Prostate gland (tissue), 2 donors: Measurements from ENCODE around the gene SH3BP4.

Source experiments
- POLR2A ChIP-seq: fragments of 450-650 bp; IDR thresholded peaks from one replicate; pipeline ENCODE4 v1.6.1; 2016; ENCODE audit warnings: antibody characterized with exemption, mild to moderate bottlenecking
- POLR2AphosphoS5 ChIP-seq: sonication (generic); formaldehyde crosslinking; IDR thresholded peaks from one replicate; pipeline ENCODE4 v1.6.1; 2017; ENCODE audit warnings: antibody characterized with exemption
- TF ChIP-seq, protein P1 (sequence below), 4 experiments: fragments of 200-600 bp in 2 of 4; fragments of 450-650 bp in 2 of 4; sonication (generic) in 2 of 4; IDR thresholded peaks; 1 replicate in 3 of 4; 2 replicates in 1 of 4; pipeline ENCODE4 v1.5.1; 2016 to 2019; ENCODE audit warnings: antibody characterized with exemption in 4 of 4, mild to moderate bottlenecking in 2 of 4, moderate library complexity in 2 of 4

DNA sequence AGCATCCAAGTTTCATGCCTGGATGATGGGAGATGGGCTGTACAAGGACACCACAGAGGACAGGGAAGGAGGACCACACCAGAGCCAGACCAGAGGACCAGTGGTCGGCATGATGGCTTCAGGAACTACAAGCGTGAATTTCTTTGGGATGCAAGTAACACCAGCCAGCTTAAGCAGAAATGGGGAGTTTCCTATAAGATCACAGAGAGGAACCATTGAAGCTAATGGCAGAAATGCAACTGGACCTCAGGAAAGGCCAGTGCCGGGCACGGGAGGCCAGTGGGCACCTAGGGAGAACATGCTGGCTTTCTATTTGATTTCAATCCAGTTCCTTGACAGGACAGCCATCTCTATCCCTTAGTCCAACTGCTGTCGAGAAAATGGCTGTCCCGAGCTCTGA is 145.4 kb downstream of the SH3BP4 start:
- TF ChIP-seq, protein P1, sequence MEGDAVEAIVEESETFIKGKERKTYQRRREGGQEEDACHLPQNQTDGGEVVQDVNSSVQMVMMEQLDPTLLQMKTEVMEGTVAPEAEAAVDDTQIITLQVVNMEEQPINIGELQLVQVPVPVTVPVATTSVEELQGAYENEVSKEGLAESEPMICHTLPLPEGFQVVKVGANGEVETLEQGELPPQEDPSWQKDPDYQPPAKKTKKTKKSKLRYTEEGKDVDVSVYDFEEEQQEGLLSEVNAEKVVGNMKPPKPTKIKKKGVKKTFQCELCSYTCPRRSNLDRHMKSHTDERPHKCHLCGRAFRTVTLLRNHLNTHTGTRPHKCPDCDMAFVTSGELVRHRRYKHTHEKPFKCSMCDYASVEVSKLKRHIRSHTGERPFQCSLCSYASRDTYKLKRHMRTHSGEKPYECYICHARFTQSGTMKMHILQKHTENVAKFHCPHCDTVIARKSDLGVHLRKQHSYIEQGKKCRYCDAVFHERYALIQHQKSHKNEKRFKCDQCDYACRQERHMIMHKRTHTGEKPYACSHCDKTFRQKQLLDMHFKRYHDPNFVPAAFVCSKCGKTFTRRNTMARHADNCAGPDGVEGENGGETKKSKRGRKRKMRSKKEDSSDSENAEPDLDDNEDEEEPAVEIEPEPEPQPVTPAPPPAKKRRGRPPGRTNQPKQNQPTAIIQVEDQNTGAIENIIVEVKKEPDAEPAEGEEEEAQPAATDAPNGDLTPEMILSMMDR (IDR thresholded peaks at IDR 0.05) = no peak
- TF ChIP-seq POLR2AphosphoS5 = no peak
- TF ChIP-seq POLR2A = no peak
